HL-60 (cell line): ENCODE results near the gene EPB41L4B.

Experiments used
- REST ChIP-seq: IDR thresholded peaks from 2 replicates; pipeline ENCODE4 v1.6.1; 2012; ENCODE audit warnings: low read depth; ENCODE audit not compliant: insufficient replicate concordance
- TF ChIP-seq, protein P1 (sequence below): IDR thresholded peaks from one replicate; pipeline ENCODE4 v1.5.1; 2011; ENCODE audit warnings: low read length, control low read depth, inconsistent platforms; ENCODE audit not compliant: insufficient read depth

DNA sequence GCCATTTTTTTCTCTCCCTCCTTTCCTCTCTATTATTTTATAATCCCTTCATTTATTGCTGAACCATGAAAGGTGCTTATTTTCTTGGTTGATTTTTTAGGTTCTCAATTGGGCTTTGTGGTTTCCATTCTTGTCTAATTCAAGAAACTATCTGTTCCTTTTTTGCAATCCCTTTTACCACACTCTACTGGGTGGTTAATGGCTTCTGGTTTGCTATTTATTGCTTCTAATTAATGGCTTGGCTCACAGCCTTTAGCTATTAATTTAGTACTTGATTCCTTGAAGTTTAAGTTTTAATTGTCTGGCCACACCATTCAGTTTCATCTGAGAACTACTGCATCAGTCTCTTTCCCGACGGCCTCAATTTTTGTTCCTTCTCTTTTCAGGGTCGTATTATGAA is 159.4 kb downstream of the EPB41L4B start:
- TF ChIP-seq, protein P1, sequence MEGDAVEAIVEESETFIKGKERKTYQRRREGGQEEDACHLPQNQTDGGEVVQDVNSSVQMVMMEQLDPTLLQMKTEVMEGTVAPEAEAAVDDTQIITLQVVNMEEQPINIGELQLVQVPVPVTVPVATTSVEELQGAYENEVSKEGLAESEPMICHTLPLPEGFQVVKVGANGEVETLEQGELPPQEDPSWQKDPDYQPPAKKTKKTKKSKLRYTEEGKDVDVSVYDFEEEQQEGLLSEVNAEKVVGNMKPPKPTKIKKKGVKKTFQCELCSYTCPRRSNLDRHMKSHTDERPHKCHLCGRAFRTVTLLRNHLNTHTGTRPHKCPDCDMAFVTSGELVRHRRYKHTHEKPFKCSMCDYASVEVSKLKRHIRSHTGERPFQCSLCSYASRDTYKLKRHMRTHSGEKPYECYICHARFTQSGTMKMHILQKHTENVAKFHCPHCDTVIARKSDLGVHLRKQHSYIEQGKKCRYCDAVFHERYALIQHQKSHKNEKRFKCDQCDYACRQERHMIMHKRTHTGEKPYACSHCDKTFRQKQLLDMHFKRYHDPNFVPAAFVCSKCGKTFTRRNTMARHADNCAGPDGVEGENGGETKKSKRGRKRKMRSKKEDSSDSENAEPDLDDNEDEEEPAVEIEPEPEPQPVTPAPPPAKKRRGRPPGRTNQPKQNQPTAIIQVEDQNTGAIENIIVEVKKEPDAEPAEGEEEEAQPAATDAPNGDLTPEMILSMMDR = no peak
- TF ChIP-seq REST = no peak
